ENCODE results near the gene VAV2.

VAV2 gene

DNA sequence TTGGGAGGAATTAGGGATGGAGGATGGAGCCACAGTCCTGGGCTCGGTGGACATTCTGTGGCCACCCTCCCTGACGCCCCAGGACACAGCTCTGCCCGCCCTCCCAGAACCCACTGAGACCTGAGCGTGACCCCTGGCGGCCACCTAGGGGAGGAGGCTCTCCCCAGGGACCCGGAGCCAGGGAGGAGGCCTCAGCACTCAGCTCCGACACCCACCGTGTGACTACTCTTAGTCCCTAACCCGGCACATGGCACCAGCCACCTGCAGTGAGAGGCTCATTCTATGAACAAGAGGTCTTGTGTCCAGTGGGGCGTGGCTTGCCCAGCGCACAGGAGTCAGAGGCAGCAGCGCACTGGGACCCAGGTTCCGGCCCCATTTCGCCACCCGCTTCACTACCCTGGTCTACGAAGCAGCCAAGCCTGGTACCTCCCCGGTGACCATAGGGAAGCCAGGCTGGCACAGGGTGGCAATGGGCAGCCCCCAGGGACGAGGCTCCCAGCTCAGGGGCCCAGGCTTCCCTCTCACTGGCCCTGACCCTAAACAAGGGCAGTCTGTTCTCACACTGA, 264.2 kb downstream of the VAV2 start:
- H3K4me3 ChIP-seq (ENCODE audit: control insufficient read depth, low read depth, low read length), result no peak overlapping the region
- TF ChIP-seq, protein P1, sequence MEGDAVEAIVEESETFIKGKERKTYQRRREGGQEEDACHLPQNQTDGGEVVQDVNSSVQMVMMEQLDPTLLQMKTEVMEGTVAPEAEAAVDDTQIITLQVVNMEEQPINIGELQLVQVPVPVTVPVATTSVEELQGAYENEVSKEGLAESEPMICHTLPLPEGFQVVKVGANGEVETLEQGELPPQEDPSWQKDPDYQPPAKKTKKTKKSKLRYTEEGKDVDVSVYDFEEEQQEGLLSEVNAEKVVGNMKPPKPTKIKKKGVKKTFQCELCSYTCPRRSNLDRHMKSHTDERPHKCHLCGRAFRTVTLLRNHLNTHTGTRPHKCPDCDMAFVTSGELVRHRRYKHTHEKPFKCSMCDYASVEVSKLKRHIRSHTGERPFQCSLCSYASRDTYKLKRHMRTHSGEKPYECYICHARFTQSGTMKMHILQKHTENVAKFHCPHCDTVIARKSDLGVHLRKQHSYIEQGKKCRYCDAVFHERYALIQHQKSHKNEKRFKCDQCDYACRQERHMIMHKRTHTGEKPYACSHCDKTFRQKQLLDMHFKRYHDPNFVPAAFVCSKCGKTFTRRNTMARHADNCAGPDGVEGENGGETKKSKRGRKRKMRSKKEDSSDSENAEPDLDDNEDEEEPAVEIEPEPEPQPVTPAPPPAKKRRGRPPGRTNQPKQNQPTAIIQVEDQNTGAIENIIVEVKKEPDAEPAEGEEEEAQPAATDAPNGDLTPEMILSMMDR (conservative IDR thresholded peaks at IDR 0.05; ENCODE audit: control insufficient read depth, insufficient read depth, low read depth, low read length), result no peak
- DNase-seq (ENCODE audit: low read depth), result no peak

DNA sequence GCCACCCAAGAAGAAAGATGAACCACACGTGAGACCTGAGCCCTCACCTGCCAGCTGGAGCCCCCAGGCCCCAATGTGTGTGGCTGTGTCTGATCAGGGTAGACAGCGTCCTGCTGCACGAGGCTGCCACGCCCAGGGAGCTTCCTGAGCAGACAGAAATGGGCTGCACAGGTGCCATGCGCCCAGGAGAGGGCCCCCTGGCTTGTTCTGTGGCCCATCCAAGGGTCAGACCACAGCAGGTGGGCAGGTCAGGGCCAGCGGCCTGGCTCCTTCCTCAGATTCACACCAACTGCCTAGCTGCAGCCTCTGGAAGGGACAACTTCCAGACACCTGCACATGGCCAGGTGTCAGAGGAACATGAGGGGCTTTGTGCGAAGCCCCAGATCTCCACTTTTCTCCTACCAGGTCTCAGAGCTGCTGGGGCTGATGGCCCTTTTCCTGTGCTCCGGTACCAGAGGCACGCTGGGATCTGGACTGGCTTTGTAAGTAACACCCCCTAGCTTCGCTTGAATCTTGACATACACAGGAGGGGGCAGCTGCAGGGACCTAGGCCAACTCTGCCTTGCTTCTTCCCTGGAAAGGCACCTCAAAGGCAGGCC, 264.7 kb downstream of the VAV2 start:
- H3K4me3 ChIP-seq (ENCODE audit: control insufficient read depth, low read depth, low read length), result no peak overlapping the region
- TF ChIP-seq, protein P1 (conservative IDR thresholded peaks at IDR 0.05; ENCODE audit: control insufficient read depth, insufficient read depth, low read depth, low read length), result no peak
- no peak for DNase-seq (ENCODE audit: low read depth)

DNA sequence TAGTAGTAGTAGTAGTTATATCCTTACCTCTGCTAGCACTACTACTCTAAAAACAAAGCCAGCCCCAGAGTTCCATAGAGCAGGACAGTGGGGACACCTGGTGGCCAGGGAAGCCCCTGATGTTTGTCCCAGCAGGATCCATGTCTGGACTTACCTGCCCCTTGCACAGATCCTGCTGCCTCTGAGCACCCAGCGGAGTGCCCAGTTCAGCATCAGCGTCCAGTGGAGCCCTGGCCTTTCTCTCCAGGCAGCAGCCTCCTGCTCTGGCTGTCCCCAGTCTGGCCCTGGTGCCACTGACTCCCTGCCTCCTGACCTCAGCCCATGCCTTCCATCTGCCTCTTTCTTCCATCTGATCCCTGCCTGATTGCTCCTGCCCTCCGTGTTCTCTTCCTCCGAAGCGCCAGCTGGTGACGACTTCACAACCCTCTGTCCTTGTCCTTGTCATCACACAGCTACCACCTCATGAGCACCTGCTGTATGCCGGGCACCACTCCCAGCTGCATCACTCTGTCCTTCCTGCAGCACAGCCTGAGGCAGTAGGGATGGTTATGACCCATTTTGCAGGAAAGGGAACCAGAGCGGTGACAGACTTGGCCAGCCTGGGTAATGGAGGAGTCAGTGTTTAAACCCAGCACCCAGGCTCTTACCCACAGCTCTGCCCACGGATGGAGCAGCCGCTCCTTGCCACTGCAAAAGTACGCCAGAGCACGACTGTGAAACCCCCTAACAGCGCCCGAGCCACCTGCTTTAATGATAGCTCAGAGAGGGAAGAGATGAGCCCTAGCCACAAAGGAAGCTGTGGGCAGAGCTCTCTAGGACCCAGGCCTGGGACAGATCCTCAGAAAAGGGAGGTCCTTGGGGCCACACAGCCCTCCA, 265.5 kb downstream of the VAV2 start:
- peak; percentile 46 for DNase-seq (ENCODE audit: low read depth)
- no peak overlapping the region for H3K4me3 ChIP-seq (ENCODE audit: control insufficient read depth, low read depth, low read length)
- TF ChIP-seq, protein P1 (conservative IDR thresholded peaks at IDR 0.05; ENCODE audit: control insufficient read depth, insufficient read depth, low read depth, low read length), result peak; percentile 57

DNA sequence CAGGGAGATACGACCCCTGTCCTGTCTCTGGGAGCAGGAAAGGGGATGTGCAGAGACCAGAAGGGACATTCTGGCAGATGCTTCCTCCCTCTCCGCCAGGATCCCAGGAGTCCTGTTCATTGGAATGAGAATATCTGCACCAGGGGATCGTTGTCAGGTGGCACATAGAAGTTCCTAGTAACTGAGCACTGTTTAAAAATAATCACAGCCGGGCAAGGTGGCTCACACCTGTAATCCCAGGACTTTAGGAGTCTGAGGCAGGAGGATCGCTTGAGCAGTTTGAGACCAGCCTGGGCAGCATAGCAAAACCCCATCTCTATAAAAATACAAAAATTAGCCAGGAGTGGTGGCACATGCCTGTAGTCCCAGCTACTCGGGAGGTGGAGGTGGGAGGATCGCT, 266.2 kb downstream of the VAV2 start:
- no peak for DNase-seq (ENCODE audit: low read depth)
- H3K4me3 ChIP-seq (ENCODE audit: control insufficient read depth, low read depth, low read length), result no peak overlapping the region
- TF ChIP-seq, protein P1 (conservative IDR thresholded peaks at IDR 0.05; ENCODE audit: control insufficient read depth, insufficient read depth, low read depth, low read length), result no peak

DNA sequence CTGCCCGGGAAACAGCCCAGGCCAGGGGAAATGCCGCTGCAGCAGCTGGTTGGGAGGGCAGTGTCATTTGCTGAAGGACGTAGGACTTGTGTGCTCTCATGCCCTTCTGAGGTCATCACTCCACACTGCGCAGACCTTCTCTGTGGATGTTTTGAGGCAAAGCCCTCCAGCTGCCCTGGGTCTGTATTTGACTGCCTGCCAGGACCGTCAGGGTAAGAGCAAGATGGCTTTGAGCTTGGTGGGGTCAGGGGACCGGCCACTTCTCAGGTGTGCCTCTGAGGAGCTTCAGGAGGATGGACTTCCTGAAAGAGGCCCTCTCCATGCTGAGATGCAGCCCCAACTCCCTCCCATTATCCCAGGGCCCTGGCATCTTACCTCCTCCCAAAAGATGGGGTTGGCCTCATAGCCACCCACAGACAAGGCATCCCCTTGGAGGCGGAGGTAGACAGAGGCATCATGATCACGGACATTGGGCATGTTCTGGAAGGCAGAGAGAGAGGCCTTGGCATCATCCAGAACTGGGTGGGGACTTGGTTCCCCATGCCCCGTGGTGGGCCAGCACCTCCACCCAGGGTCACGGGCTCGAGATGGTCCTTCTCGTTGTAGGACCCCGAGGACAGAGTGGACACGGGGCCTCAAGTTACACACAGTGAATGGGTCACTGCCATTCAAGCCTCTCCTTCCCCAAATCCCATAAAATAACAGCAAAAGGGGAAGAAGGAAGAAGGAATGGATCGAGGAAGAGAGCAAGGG, 273.4 kb downstream of the VAV2 start:
- DNase-seq (ENCODE audit: low read depth), result no peak
- no peak overlapping the region for H3K4me3 ChIP-seq (ENCODE audit: control insufficient read depth, low read depth, low read length)
- TF ChIP-seq, protein P1 (conservative IDR thresholded peaks at IDR 0.05; ENCODE audit: control insufficient read depth, insufficient read depth, low read depth, low read length), result no peak

Data from fibroblast of mammary gland (primary cell).